ENCODE measurements around the gene AQP6.

The AQP6 gene

DNA sequence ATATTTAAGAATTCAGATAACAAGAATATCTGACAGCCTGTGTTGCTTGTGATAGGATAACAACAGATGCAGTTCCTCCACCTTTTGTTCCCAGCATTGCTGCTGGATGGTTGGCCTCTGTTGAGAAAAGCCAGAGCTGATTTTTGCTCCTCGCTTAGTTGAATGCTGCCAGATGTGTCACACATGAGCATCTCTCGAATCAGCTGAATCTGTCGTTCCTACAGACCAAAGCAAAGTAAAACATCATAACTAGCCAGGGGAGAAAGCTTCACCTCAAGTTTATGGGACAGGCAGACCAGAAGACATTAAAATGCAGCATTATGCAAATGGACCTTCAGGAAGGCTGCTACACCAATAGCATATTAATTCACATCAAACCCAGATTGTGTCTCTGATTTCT is 32.4 kb downstream of the AQP6 start:
- DNase-seq: no peak

- no peak for DNase-seq
These were observed 33.5 kb downstream of the AQP6 start for GRCh38 chr12:50006280-50006679.

GRCh38 chr12:50006754-50007442 is 34.2 kb downstream of the AQP6 start:
- DNase-seq: no peak

DNA sequence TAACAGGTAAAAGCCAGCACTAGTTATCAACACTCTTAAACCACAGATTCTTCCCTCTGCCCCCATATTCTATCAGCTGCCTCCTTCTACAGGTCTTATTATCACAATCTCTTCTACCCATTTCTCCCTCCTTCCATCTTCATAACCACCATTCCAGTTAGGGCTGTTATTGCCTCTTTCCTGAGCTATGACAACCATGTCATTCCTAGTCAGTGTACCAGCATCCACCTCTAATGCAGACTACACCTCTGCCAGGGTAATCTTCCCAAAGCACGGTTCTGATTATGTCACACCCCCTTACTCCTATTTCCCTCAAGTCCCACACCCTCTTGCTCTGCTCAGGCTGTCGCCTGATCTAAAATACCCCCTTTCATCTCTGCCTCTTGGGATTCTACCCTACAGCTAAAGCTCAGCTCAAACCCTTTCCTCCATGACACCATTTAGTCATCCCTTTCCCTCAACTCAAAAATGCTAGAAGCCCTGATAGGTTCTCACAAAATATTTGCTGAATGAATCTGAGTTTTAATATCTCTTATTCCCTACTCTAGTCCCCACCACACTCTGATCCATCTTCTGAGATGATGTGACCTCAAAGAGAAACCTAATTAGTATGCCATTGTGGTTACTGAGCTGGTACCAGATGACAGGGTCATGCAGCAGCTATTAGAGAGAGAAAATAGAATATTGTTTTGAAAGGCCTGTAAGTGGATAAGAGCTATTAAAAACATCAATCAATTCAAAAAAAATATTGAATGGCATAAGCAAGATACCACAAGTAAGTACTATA is 40.8 kb downstream of the AQP6 start:
- DNase-seq: no peak

DNA sequence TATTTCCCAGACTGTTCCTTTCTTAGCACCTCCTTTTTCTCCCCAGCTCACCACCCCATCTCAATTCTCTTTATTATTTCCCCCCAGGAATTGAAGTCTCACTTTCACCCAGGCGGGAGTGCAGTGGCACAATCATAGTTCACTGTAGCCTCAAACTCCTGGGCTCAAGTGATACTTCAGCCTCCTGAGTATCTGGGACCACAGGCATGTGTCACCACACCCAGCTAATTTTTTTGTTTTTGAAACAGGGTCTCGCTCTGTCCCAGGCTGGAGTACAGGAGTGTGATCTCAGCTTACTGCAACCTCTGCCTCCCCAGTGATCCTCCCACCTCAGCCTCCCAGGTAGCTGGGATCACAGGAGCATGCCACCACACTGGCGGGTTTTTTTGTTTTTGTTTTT is 41.6 kb downstream of the AQP6 start:
- DNase-seq: no peak

- DNase-seq: no peak
These were observed 44.0 kb downstream of the AQP6 start for GRCh38 chr12:50016501-50017475.

GRCh38 chr12:50017641-50018040 is 44.9 kb downstream of the AQP6 start:
- DNase-seq: no peak

DNA sequence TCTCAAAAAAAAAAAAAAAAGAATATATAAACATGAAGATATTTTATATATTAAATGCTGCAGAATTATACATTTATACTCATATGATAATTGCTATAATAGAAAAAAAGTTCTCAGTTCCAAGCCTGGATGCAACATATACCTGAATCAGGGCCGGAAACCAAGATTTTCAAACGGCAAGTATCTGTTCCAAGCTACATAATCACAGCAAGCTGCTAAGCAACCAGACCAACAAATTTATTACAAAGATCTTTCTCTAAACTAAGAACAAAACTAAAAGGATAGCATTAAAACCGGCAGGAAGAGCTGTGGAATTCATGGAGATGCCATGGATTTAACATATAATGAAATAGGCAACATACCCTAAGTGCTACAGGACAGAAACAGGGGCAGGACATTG is 45.4 kb downstream of the AQP6 start:
- no peak for DNase-seq

GRCh38 chr12:50018968-50019367 is 46.2 kb downstream of the AQP6 start:
- DNase-seq: no peak

DNA sequence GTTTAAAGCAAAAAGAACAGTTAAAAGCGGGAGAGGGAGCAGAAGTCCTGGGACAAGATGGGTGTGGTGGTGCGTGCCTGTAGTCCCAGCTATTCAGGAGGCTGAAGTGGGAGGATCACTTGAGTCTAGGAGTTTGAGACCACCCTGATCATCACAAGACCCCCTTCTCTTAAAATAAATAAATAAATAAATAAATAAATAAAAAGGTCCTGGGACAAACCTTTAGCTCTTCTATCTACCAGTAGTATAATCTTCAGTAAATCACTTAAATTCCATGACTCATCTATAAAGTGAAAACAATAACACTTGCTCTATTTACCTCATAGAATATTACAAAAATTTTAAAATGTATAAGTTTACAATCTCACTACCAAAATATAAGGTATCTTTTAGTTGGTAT is 46.8 kb downstream of the AQP6 start:
- no peak for DNase-seq

DNA sequence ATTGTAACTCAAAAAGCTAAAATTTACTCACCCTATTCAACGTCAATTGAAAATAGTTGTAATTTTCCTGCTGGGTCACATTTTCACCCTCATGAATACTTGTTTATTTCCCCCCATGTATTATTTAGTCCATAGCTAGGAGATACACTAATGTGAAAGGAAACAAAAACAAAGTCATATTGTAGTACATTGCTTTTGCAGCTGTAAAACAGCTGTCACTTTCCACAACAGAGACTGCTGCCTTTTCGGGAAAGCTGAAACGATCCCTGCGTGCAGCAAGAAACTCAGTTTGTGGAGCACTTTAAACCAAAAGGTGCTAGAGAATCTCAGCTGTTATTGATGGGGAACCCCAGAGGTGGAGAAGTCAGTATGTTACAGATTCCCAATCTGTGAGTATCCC is 48.3 kb downstream of the AQP6 start:
- no peak for DNase-seq

DNA sequence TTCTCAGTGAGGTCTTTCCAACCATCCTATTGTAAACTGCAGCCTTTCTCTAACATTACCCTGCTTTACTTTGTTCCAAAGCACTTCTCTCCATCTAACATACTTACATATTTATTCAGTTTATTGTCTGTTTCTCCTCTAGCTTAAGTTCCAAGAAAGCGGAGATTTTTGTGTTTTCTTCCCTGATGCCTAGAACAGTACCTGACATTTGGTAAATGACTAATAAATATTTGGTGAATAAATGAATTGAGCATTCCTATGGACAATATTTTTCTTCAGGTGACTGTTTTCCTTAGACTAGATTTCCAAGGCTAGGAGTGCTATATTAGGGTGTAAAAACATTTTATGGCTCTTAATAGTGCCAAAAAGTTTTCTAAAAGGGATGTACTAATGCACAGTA is 50.2 kb downstream of the AQP6 start:
- no peak for DNase-seq

DNA sequence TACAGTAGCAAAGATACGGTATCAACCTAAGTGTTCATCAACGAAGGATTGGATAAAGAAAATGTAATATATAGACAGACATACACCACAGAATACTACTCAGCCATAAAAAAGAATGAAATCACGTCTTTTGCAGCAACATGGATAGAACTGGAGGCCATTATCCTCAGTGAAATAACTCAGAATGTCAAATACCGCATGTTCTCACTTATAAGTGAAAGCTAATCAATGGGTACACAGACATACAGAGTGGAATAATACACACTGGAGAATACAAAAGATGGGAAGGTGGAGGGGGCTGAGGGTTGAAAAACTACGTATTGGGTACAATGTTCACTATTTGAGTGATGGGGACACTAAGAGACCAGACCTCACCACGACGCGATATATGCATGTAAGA is 51.5 kb downstream of the AQP6 start:
- no peak for DNase-seq

DNA sequence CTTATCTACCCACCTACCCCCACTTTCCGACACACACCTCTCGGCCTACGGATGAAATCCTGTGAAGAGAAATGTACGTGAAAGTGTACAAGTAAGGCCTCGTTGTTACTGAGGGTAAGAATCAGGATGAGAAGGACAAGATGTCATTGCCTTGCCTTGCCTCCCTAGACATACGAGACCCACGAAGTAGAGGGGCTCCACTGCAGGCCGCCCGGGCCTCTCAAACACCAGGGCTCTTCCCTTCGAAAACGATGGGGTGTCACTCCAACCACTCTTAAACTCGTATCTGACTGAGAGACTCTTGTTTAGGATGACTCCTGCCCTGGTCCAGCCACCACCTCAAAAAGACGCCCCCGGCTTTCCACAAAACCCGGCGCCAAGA is 52.0 kb downstream of the AQP6 start:
- peak; percentile 27 for DNase-seq

DNA sequence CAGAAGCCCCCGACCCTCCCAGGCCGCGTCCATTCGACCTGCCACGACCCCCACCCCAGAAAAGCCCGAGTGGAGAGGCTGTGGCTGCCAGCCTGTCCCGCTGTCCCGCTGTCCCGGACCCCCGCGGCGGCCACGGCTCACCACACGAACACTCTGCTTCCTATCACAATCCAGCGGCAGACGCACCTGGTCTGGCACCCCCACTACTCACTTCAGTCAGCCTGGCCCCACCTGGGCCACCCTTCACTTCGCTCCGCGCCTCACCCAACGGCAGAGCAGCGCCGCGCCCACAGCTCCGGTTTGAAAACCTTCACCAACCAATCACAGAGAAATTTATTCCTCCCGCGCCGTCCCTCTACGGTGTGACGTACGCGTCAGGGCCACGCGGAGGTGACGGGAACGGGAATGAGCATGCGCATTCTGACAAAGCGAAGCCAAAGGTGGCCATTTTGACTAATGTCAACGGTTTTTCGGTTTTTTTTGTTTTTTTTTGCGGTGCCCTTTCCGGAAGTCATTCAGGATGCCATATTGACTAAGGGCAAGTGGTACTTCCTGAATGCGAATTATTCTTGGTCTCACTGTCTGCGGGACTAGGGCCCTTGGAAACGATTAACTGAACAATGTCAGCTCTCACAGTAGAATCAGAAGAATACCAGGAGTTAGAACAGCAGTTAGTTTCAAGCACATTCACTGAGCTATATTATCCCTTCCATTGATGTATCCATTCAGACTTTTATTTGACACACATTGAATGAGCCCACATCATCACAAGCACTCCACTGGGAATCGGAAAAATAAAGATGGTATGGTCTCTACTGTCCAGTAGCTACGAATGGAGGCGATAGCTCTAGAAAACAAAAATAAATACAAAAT is 52.7 kb downstream of the AQP6 start, which contains the start of gene RACGAP1:
Gene RACGAP1, minus strand, starts transcription at position 308 of the 873 bp plus-strand sequence. CDS start 8,779 bp downstream, outside the sequence.
- DNase-seq: peak; percentile 96

GRCh38 chr12:50026691-50027090 is 53.9 kb downstream of the AQP6 start:
- DNase-seq: no peak

All from stimulated activated CD4-positive, alpha-beta T cell treated with anti-CD3 and anti-CD28 coated beads, Interleukin-15, amount 100 ng/mL, for 24 hours (primary cell).